HEK293 (cell line): Measurements from ENCODE around the gene LRRC10B.

Experiments
- FEZF1 ChIP-seq: fragments of 450-650 bp; formaldehyde crosslinking; IDR thresholded peaks from 2 replicates; pipeline ENCODE4 v1.5.1; 2016; ENCODE audit warnings: missing biosample characterization, missing genetic modification characterization
- MEIS1 ChIP-seq: sonication (generic); formaldehyde crosslinking; IDR thresholded peaks from 2 replicates; pipeline ENCODE4 v1.8.1; 2022; ENCODE audit warnings: missing genetic modification reagents, mild to moderate bottlenecking, borderline replicate concordance
- YY1 ChIP-seq: fragments of 450-650 bp; formaldehyde crosslinking; IDR thresholded peaks from 2 replicates; pipeline ENCODE4 v1.5.1; 2018; ENCODE audit warnings: missing biosample characterization, missing genetic modification characterization
- ZNF121 ChIP-seq: fragments of 450-650 bp; formaldehyde crosslinking; IDR thresholded peaks from 2 replicates; pipeline ENCODE4 v1.5.1; 2016; ENCODE audit warnings: missing biosample characterization, missing genetic modification characterization
- ZNF16 ChIP-seq: fragments of 450-650 bp; formaldehyde crosslinking; IDR thresholded peaks from 2 replicates; pipeline ENCODE4 v1.5.1; 2016; ENCODE audit warnings: low read depth, missing biosample characterization, missing genetic modification characterization
- ZNF311 ChIP-seq: fragments of 450-650 bp; formaldehyde crosslinking; IDR thresholded peaks from 2 replicates; pipeline ENCODE4 v1.5.1; 2017; ENCODE audit warnings: missing biosample characterization, missing genetic modification characterization, borderline replicate concordance
- TF ChIP-seq, protein P1 (sequence below): fragments of 450-650 bp; formaldehyde crosslinking; IDR thresholded peaks from 2 replicates; pipeline ENCODE4 v1.5.1; 2016; ENCODE audit warnings: missing biosample characterization, missing genetic modification characterization

DNA sequence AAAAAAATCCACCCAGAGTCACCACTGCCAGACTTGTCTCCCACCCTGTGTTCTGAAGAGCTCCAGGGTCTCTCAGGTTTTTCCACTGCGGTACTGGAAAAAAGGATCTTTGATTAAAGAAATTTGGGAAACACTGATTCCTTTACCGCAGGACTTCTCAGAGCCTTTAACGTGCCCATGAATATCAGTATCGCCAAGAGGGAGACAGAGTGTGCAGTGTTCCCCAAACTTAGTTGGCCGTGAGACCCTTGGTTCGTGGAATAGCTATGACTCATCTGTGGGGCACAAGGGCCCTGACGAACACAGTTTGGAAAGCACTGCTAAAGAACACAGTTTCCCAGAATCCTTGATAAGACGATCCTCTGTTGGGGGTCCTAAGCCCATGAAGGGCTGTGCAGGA is 40.6 kb downstream of the LRRC10B start:
- TF ChIP-seq ZNF311 (tag by site-specific recombination) (no peak), ZNF16 (tag by site-specific recombination) (no peak), MEIS1 (no peak), YY1 (tag by site-specific recombination) (no peak), ZNF121 (tag by site-specific recombination) (no peak), FEZF1 (tag by site-specific recombination) (no peak)
- TF ChIP-seq, protein P1, sequence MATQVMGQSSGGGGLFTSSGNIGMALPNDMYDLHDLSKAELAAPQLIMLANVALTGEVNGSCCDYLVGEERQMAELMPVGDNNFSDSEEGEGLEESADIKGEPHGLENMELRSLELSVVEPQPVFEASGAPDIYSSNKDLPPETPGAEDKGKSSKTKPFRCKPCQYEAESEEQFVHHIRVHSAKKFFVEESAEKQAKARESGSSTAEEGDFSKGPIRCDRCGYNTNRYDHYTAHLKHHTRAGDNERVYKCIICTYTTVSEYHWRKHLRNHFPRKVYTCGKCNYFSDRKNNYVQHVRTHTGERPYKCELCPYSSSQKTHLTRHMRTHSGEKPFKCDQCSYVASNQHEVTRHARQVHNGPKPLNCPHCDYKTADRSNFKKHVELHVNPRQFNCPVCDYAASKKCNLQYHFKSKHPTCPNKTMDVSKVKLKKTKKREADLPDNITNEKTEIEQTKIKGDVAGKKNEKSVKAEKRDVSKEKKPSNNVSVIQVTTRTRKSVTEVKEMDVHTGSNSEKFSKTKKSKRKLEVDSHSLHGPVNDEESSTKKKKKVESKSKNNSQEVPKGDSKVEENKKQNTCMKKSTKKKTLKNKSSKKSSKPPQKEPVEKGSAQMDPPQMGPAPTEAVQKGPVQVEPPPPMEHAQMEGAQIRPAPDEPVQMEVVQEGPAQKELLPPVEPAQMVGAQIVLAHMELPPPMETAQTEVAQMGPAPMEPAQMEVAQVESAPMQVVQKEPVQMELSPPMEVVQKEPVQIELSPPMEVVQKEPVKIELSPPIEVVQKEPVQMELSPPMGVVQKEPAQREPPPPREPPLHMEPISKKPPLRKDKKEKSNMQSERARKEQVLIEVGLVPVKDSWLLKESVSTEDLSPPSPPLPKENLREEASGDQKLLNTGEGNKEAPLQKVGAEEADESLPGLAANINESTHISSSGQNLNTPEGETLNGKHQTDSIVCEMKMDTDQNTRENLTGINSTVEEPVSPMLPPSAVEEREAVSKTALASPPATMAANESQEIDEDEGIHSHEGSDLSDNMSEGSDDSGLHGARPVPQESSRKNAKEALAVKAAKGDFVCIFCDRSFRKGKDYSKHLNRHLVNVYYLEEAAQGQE (tag by site-specific recombination), result no peak
